Endothelial cell of umbilical vein (primary cell): ENCODE measurements around the gene ZNF891. TPM values are rescaled to one million over a fixed set of nuclear protein-coding genes. Genes with fewer than 3 reads are reported as not detected.

ENCODE experiments used
- BruUV-seq: library from RNA; stranded (reverse); fragments of 400-500 nt; replicated peaks from 2 replicates; lab custom pipeline; 2021; lab: Mats Ljungman, UMichigan
- CTCF ChIA-PET: fragments of 300-600, 350-600 bp; sonication (Branson Sonifier 250); formaldehyde crosslinking; loops from one replicate; lab custom pipeline; 2021; ENCODE audit warnings: antibody characterized with exemption, inconsistent platforms; lab: Charles Lee
- POLR2A ChIA-PET: fragments of 300-600, 350-600 bp; sonication (Branson Sonifier 250); formaldehyde crosslinking; loops from one replicate; lab custom pipeline; 2021; ENCODE audit warnings: antibody characterized with exemption, inconsistent platforms; lab: Charles Lee
- DNase-seq: peaks from one replicate; pipeline ENCODE4 v3.0.0-alpha.2; 2011; ENCODE audit warnings: low read depth, low spot score
- FAIRE-seq: peaks from 2 replicates; lab custom pipeline; 2011; peaks lifted over from hg19 to GRCh38; lab: Jason Lieb, UNC
- H2AFZ ChIP-seq: 2 replicates; pipeline ENCODE4 v1.6.0; 2012; ENCODE audit warnings: low read depth, low read length, control low read depth, inconsistent platforms
- H3K27ac ChIP-seq: 2 replicates; pipeline ENCODE4 v1.5.1; 2011; ENCODE audit warnings: low read depth, mild to moderate bottlenecking, control low read depth, low read length, moderate library complexity; ENCODE audit not compliant: insufficient read depth
- H3K27me3 ChIP-seq, 2 experiments: 2 replicates each; pipeline versions ENCODE4 v1.6.0 to v1.6.1; 2011; ENCODE audit warnings: low read length in 2 of 2, mixed read lengths in 1 of 2; ENCODE audit not compliant: control insufficient read depth in 2 of 2, insufficient read depth in 2 of 2
- H3K36me3 ChIP-seq, 2 experiments: 2 replicates in 1 of 2; 3 replicates in 1 of 2; pipeline ENCODE4 v1.5.1; 2011; ENCODE audit warnings: low read length in 2 of 2, mild to moderate bottlenecking in 1 of 2, moderate library complexity in 1 of 2; ENCODE audit not compliant: control insufficient read depth in 2 of 2, insufficient read depth in 2 of 2; ENCODE audit errors: extremely low read depth in 1 of 2
- H3K4me1 ChIP-seq: 3 replicates; pipeline ENCODE4 v1.5.1; 2011; ENCODE audit warnings: mild to moderate bottlenecking, low read length; ENCODE audit not compliant: control insufficient read depth, insufficient read depth; ENCODE audit errors: extremely low read depth
- H3K4me2 ChIP-seq: 2 replicates; pipeline ENCODE4 v1.6.1; 2011; ENCODE audit warnings: low read length, control low read depth, mixed read lengths; ENCODE audit not compliant: insufficient read depth
- H3K4me3 ChIP-seq, 3 experiments: fragments of 200-600 bp in 1 of 3; sonication (generic), shearing (Covaris generic) in 1 of 3; replicated peaks in 1 of 3; 2 replicates each; pipeline ENCODE4 v1.5.1; 2011 to 2016; ENCODE audit warnings: control low read depth in 3 of 3, low read length in 3 of 3, mild to moderate bottlenecking in 2 of 3, inconsistent platforms in 1 of 3, low read depth in 1 of 3, moderate library complexity in 1 of 3; ENCODE audit not compliant: insufficient read depth in 1 of 3
- H3K79me2 ChIP-seq: 2 replicates; pipeline ENCODE4 v1.6.0; 2012; ENCODE audit warnings: low read length, inconsistent platforms; ENCODE audit not compliant: control insufficient read depth, insufficient read depth
- H3K9ac ChIP-seq: replicated peaks from 2 replicates; pipeline ENCODE3; 2011; ENCODE audit warnings: low read length, control low read depth; ENCODE audit not compliant: insufficient read depth; ENCODE audit errors: extremely low read depth
- H3K9me1 ChIP-seq: replicated peaks from 3 replicates; pipeline ENCODE4 v1.6.0; 2011; ENCODE audit warnings: mild to moderate bottlenecking, low read length; ENCODE audit not compliant: control insufficient read depth, insufficient read depth; ENCODE audit errors: extremely low read depth
- H3K9me3 ChIP-seq: replicated peaks from 2 replicates; pipeline ENCODE4 v1.5.1; 2012; ENCODE audit warnings: low read length, inconsistent platforms; ENCODE audit not compliant: control insufficient read depth, insufficient read depth
- H4K20me1 ChIP-seq: replicated peaks from 2 replicates; pipeline ENCODE3; 2011; ENCODE audit warnings: mild to moderate bottlenecking, low read length; ENCODE audit not compliant: control insufficient read depth, insufficient read depth; ENCODE audit errors: extremely low read depth
- EZH2 ChIP-seq: IDR thresholded peaks from 2 replicates; pipeline ENCODE4 v1.6.1; 2012; ENCODE audit warnings: borderline replicate concordance, low read depth, mild to moderate bottlenecking, moderate library complexity, low read length, inconsistent platforms; ENCODE audit not compliant: severe bottlenecking
- GATA2 ChIP-seq: IDR thresholded peaks from 2 replicates; pipeline ENCODE4 v1.7.0; 2011; ENCODE audit warnings: low read depth, mild to moderate bottlenecking, moderate library complexity, mixed read lengths, low read length; ENCODE audit not compliant: insufficient read length, insufficient read depth
- JUN ChIP-seq: IDR thresholded peaks from 2 replicates; pipeline ENCODE4 v1.6.1; 2011; ENCODE audit warnings: borderline replicate concordance, low read depth; ENCODE audit not compliant: insufficient read length, insufficient read depth
- MYC ChIP-seq: IDR thresholded peaks from one replicate; pipeline ENCODE4 v1.6.1; 2011; ENCODE audit warnings: mild to moderate bottlenecking, low read depth, low read length
- POLR2A ChIP-seq: IDR thresholded peaks from 2 replicates; pipeline ENCODE4 v1.6.1; 2012; ENCODE audit warnings: low read depth, mild to moderate bottlenecking, control low read depth, low read length
- dilution Hi-C: fragments of 300-500 bp; cut with MboI; formaldehyde crosslinking; loops from one replicate; pipeline ENCODE4 v1.15.0; 2019; ENCODE audit warnings: low sequenced_read_pairs; ENCODE audit not compliant: extremely low pct_ligation_motif_present
- intact Hi-C: fragments of 100-400 bp; cut with micrococcal nuclease; formaldehyde crosslinking; loops from one replicate; pipeline ENCODE4 v1.10.0; 2022
- polyA plus RNA-seq, 4 experiments: library from polyadenylated mRNA; depleted of rRNA in 3 of 4; stranded (reverse) in 3 of 4; unstranded in 1 of 4; fragments of >200 nt; gene quantifications; 2 replicates each; pipeline versions ENCODE4 v1.2.1 to v1.2.3, GENCODE V29; 2011 to 2012; ENCODE audit warnings: missing spikeins in 1 of 4
- total RNA-seq: library from RNA; stranded (reverse); gene quantifications from 2 replicates; pipeline ENCODE4 v1.2.3, GENCODE V29; 2021
- TF ChIP-seq, protein P1 (sequence below), 2 donors: IDR thresholded peaks; 1 replicate in 1 of 2; 2 replicates in 1 of 2; pipeline ENCODE4 v1.5.1; 2011; ENCODE audit warnings: low read length in 2 of 2, mild to moderate bottlenecking in 2 of 2, moderate library complexity in 2 of 2, control low read depth in 1 of 2, inconsistent platforms in 1 of 2, low read depth in 1 of 2; ENCODE audit not compliant: insufficient read depth in 1 of 2; ENCODE audit errors: extremely low read depth in 1 of 2
- TF ChIP-seq, protein P2 (sequence below): IDR thresholded peaks from 2 replicates; pipeline ENCODE4 v1.6.1; 2011; ENCODE audit not compliant: insufficient read depth, insufficient read length

Gene ZNF891
- total and polyA plus RNA-seq, 2 donors (not counting 3 experiments of a cell fraction or from before 2014, with no cell fraction given) = 0.32 to 1.5 TPM

DNA sequence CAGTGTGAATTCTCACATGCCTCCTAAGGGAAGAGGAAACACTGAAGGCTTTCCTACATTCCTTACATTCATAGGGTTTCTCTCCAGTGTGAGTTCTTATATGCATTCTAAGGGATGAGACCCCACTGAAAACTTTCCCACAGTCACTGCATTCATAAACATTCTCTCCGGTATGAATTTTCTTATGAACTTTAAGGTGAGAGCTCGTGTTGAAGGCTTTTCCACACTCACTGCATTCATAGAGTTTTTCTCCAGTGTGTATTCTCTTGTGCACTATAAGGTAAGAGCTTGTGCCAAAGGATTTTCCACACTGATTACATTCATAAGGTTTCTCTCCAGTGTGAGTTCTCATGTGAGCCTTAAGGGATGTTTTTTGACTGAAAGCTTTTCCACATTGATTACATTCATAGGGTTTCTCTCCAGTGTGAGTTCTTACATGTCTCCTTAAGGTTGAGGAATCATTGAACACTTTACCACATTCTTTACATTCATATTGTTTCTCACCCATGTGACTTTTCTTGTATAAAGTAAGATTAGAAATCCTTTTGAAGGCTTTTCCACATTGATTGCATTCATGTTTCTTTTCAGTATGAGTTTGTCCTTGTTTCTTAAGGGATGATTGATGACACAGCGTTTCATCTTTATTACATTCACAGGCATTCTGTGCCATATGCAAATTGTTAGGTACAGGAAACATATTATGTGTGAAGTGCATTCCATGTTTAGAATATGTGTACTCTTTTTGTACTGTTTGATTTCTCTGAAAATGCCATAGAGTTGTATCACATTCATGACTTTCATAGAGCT, 9.5 kb downstream of the ZNF891 start:
- Histone ChIP-seq H3K4me1 (no peaks in the 10 kb centered on the region), H3K9ac (no peak overlapping the region), H3K36me3 (no peaks in the 10 kb centered on the region), H3K27me3 (no peaks in the 10 kb centered on the region), H4K20me1 (no peaks in the 10 kb centered on the region), H2AFZ (no peak overlapping the region), H3K4me3 (no peak overlapping the region), H3K79me2 (no peaks in the 10 kb centered on the region), H3K9me1 (no peaks in the 10 kb centered on the region), H3K27ac (no peak overlapping the region), H3K4me2 (no peak overlapping the region), H3K9me3 (peaks cover 17% of the 10 kb centered on the region)
- FAIRE-seq = no peak
- DNase-seq = no peak
- BruUV-seq = no TSS peak
- dilution Hi-C loops (no loop called here), intact Hi-C loops (no loop called here)
- POLR2A ChIA-PET = no interaction called here
- CTCF ChIA-PET = no interaction called here
- TF ChIP-seq EZH2 (no peak), GATA2 (no peak), MYC (no peak), JUN (no peak), POLR2A (no peak)
- TF ChIP-seq, protein P1, sequence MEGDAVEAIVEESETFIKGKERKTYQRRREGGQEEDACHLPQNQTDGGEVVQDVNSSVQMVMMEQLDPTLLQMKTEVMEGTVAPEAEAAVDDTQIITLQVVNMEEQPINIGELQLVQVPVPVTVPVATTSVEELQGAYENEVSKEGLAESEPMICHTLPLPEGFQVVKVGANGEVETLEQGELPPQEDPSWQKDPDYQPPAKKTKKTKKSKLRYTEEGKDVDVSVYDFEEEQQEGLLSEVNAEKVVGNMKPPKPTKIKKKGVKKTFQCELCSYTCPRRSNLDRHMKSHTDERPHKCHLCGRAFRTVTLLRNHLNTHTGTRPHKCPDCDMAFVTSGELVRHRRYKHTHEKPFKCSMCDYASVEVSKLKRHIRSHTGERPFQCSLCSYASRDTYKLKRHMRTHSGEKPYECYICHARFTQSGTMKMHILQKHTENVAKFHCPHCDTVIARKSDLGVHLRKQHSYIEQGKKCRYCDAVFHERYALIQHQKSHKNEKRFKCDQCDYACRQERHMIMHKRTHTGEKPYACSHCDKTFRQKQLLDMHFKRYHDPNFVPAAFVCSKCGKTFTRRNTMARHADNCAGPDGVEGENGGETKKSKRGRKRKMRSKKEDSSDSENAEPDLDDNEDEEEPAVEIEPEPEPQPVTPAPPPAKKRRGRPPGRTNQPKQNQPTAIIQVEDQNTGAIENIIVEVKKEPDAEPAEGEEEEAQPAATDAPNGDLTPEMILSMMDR (IDR thresholded peaks at IDR 0.05; ENCODE audit: extremely low read depth in 1 of 2, insufficient read depth in 1 of 2, low read depth in 1 of 2, low read length in 2 of 2) = no peak
- TF ChIP-seq, protein P2, sequence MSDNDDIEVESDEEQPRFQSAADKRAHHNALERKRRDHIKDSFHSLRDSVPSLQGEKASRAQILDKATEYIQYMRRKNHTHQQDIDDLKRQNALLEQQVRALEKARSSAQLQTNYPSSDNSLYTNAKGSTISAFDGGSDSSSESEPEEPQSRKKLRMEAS = no peak
